ENCODE results near the gene MEP1A.
"Not testable (repeated sequence)": the region's sequence is repeated elsewhere in the genome, so short reads cannot be mapped to it uniquely, and the experiment has no call there.

Gene MEP1A

GRCh38 chr6:46774736-46775135, 18.5 kb upstream of the MEP1A start:
- not testable (repeated sequence) for DNase-seq

DNA sequence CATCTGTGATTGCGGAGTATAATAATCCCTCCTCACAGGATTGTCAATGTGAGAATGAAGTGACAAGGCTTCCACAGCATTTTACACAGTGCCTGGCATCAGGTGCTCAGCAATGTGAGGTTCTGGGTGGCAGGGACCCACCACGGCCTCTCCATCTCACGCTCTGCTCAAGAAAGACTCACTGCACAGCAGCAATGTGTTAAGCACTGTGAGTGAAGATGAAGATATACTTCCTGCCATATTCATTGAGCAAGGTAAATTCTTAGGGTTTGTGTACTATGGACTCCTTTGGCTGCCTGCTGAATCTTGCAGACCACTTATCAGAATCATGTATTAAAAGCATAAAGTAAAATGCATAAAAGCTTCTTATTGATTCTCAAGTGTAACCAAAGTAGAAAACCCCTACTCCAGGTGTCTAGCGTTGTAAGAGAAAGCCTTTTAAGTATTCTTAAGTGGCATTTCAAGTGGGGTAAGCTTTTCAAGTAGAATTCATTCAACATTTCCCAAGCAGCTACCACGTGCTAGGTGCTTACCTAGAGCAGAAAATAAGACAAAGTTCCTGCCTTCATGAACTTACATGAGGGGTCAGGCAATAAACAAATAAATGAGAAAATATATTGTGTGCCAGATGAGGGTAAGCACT, 17.0 kb upstream of the MEP1A start:
- DNase-seq = no peak

- no peak for DNase-seq
Measured at GRCh38 chr6:46777476-46778346, 15.5 kb upstream of the MEP1A start.

DNA sequence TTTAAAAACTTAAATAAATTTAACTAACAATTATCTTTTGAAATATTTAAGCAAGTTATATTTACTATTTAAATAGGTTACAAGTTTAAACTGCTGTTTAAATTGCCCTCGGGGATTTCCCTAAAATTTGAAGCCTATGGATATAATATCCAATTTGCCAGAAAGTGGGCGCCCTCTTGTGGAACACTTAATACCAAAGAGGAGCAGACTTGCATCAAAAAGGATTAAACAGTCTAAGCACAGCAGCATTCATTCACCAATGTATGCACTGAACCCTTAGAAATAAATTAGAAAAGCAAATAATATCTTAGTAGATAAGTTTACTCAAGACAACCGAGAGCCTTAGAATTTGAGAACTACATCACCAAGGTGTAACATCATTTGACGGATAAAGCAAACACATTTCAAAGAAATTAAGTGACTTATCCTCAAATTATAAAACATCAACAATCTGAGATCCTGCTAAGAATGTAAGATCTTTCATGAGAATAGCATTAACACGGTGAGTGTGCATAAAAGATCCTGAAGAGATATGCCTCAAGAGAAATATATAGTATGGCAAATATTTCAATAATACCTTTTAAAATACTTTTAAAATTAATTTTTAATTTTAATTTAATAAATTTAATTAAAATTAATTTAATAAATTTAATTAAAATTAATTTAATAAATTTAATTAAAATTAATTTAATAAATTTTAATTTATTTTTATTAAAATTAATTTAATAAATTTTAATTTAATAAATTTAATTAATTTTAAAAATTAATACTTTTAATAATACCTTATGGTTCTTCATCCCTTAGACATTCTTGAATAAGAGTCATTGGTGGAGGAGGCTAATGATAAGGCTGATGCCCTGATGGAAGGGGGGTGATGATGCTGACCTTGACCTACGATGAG, 11.5 kb upstream of the MEP1A start:
- DNase-seq = peak in 23 of 56 donors; percentile 1 to 83 (median 17)

DNA sequence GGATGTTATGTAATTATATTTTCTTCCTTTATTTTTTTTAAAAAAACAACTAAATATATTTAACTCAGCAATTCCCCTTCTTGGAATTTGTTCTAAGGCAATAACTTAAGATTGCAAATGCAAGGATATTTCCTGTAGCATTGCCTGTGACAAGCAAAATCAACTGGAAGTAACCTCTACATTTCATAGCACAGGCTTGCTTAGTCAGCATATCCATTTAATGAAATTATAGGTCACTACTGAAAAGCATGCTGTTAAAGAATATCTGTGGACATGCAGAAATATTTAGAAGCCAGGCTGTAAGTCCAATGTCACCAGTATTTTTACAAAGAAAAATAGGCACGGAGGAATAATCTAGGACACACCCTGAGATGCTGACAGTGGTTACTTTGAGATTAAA, 8.7 kb upstream of the MEP1A start:
- no peak for DNase-seq

DNA sequence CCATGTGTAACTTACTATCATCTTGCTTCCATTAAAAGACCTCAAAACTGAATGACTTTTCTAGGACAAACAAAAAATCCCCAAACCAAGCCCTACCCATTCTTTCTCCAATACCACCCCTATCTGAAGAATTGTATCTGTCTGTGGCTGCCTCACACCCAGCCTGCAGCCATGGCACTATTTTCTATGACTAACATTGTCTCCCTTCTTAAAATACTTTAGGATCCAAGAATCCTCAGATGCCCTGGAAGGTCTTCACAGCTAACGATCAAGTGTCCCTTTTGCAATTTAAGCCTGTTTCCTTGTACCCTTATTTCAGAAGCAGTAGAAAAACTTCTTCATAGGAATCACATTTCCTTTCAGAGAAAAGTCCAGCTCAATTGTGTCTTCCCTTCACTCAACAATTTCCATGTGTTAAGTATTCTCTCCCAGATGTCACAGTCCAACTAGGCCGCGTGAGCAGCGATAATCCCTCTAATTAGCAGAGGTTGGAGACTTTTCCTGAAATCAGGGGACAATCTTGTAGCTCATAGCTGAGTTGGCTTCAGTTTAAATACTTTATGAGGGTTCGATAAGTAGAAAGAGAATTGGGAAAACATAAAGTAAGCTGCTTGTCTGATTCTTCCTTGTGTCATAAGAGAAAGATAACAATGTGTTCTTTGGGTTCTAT, 5.2 kb upstream of the MEP1A start:
- no peak for DNase-seq

GRCh38 chr6:46788791-46789190, 4.4 kb upstream of the MEP1A start:
- DNase-seq = no peak

- no peak for DNase-seq
Measured at GRCh38 chr6:46789434-46790354, 3.5 kb upstream of the MEP1A start.

DNA sequence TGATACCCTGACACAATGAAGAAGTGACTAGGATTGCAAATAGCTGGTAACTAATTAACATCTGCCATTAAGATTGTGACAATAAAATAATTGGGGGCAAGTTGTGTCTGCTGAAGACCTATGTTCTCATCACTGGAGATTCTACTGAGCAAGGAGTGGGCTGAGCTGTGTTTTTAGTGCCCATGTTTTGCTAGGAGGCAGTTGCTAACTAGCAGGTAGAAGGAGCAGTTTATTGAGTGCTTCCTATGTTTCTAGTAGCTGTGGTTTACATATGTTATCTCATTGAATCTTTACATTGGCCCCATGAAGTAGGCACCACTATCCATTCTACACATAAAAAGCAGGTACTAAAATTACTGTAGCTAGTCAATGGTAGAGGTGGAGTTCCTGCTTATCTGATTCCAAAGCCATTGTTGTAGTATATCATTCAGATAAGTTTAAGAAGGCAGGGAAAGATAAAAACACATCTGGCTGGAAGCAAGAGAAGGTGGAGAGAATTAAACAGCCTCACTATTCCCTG, 2.8 kb upstream of the MEP1A start:
- DNase-seq = no peak

GRCh38 chr6:46792635-46793034, 554 bp upstream of the MEP1A start:
- DNase-seq = no peak

- no peak for DNase-seq
Measured at GRCh38 chr6:46794068-46794467, 879 bp downstream of the MEP1A start.

GRCh38 chr6:46795816-46796215, 2.6 kb downstream of the MEP1A start:
- DNase-seq = no peak

DNA sequence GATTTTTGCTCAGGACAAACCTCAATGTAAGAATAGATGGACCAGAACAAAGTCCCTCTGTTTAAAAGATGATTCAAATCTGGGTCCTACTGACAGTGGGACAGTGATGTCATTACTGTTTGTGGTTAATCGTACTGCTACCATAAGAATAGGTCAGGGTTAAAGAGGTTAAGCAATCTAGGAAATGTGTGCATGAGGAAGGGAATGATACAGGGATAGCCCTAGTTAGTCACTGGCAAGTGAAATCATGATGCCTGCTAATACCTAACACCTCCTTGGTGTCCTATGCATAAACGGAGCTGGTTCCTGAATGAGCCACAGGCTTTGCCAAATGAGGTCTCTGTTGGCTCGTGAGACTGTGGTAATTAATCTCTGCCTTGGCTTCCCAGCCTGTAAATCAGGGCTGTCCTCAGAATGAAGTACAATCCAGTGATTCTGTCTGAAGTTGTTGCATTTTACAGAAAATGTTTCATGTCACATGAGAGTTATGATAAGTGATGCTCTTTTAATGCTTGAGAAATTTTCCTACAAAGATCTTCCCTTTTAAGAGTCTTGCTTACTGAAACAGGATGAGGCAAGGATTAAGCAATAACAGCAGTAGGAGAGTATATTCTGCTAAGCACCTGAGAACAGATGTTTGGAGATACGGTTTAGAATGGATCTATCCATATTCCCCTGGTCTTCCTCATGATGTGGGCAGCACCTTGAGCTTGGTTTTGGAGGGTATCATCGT, 3.8 kb downstream of the MEP1A start:
- DNase-seq = no peak

DNA sequence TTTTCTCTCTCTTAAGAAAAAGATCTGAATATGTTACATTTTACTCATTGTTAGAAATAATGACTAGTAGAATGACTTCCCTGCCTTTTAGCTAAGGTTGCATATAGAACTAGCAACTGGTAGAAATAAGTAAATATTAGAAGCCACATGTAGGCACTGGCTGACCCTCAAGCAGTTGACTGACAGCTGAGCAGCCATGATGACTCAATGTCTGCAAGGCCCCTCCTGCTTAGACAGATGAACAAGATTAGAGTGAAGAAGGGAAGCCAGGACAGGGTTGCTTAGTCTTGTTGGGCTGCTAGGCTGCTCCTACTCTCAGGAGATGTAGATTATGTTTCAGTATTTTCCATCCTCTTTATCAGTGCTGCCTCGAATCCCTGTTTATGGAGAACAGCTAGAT, 6.5 kb downstream of the MEP1A start:
- DNase-seq = no peak

DNA sequence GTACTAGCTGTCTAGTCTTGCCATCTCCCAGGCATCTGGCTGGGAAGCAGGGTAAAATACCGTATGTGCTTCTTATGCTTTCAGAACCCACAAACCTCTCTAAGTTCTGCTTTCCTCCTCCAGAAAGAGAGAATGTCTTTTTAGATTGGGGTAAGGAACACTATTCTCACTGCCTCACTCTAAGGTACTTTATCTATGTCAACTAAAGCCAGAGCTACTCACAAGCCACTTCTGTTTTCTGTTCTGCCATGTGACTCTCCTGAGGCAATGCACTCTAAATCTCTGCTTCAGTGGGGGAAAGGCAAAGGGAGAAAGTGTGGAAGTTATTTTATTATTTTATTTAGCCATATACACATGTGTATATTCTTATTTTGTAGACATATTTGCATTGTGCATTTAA, 15.6 kb downstream of the MEP1A start:
- DNase-seq = peak in 1 of 56 donors; percentile 0

GRCh38 chr6:46815130-46815529, 21.9 kb downstream of the MEP1A start:
- no peak for DNase-seq

DNA sequence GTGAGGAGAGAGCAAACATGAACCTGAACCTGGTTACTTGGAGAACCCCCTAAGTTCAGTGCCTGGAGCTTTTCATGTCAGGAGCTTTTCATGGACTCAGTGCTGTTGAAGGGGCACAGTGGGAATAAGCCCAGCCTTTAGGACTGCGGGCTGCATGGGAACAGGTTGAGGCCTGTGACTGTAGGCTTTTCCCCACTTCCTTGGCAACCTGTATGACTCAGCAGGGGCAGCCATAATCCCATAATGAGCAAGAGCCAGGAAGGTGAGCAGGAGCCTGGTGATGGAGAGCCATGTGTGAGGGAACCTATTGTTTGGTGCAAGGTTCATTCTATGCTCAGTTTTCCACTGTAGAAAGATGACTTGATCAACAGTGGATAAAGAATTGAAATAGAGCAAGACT, 23.4 kb downstream of the MEP1A start:
- no peak for DNase-seq

- DNase-seq = no peak
Measured at GRCh38 chr6:46819561-46819960, 26.4 kb downstream of the MEP1A start.

DNA sequence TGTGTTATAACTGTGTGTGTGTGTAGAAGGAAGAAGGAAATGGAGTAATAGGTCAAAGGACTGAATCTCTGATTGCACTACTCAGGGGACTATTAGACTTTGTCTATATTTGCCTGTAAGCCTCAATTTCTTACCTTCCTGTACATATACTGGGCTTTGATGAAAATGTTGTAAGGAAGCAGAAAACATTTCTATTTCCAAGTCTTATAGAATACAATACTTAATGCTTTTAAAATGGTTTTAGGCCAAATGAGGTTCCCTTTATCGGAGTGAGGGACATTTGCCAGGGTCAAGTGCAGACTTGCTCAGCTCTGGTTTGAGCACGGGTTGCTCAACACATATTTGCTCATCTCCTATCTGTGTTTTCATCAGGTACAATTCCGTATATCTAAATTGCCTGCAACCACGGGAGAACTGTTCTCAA, 28.3 kb downstream of the MEP1A start:
- no peak for DNase-seq

All from amygdala (tissue), 56 donors.